T-cell (primary cell): ENCODE data around the gene RAB43. TPM values are rescaled to one million over a fixed set of nuclear protein-coding genes. Genes with fewer than 3 reads are reported as not detected.

Experiments used
- ATAC-seq, 4 experiments: fragments of 200-7000 bp in 3 of 4; fragments of 150-1000 bp in 1 of 4; cut with Tn5 transposase; replicated peaks in 1 of 4; 1 replicate in 3 of 4; 2 replicates in 1 of 4; pipeline ENCODE4 v1.10.0; 2021; ENCODE audit warnings: moderate library complexity in 3 of 4, mild to moderate bottlenecking in 2 of 4, moderate number of reproducible peaks in 1 of 4
- CTCF ChIA-PET, 2 donors: fragments of 300-600 bp; sonication (Branson Sonifier 250); formaldehyde crosslinking; loops; one replicate each; lab custom pipeline; 2022; ENCODE audit warnings: antibody characterized with exemption in 2 of 2; lab: Charles Lee
- POLR2A ChIA-PET, 2 donors: fragments of 300-600 bp; sonication (Branson Sonifier 250); formaldehyde crosslinking; loops; one replicate each; lab custom pipeline; 2022; ENCODE audit warnings: antibody characterized with exemption in 2 of 2; lab: Charles Lee
- DNase-seq, 35 experiments: peaks; one replicate each; pipeline versions ENCODE4 v3.0.0 to v3.0.0-alpha.2; 2013 to 2023
- H3K27ac ChIP-seq: one replicate; pipeline ENCODE4 v1.5.1; 2013; ENCODE audit warnings: low read length
- H3K27me3 ChIP-seq, 2 experiments: replicated peaks in 1 of 2; 1 replicate in 1 of 2; 2 replicates in 1 of 2; pipeline versions ENCODE4 v1.6.1 to v1.7.0; 2013; ENCODE audit warnings: low read length in 1 of 2, mixed read lengths in 1 of 2; ENCODE audit not compliant: control insufficient read depth in 2 of 2, insufficient read depth in 2 of 2; ENCODE audit errors: extremely low read depth in 1 of 2
- H3K36me3 ChIP-seq, 2 donors: 1 replicate in 1 of 2; 2 replicates in 1 of 2; pipeline versions ENCODE4 v1.6.1 to v1.7.0; 2013; ENCODE audit warnings: low read length in 1 of 2; ENCODE audit not compliant: control insufficient read depth in 2 of 2, insufficient read depth in 1 of 2; ENCODE audit errors: extremely low read depth in 1 of 2
- H3K4me1 ChIP-seq, 2 experiments: 1 replicate in 1 of 2; 2 replicates in 1 of 2; pipeline versions ENCODE4 v1.6.1 to v1.7.0; 2013; ENCODE audit warnings: low read length in 2 of 2, mixed read lengths in 1 of 2; ENCODE audit not compliant: insufficient read depth in 2 of 2, control insufficient read depth in 1 of 2; ENCODE audit errors: extremely low read depth in 1 of 2
- H3K4me3 ChIP-seq, 2 donors: 1 replicate in 1 of 2; 2 replicates in 1 of 2; pipeline versions ENCODE4 v1.5.1 to v1.7.0; 2013; ENCODE audit warnings: mild to moderate bottlenecking in 2 of 2, low read length in 1 of 2, moderate library complexity in 1 of 2; ENCODE audit not compliant: control insufficient read depth in 1 of 2; ENCODE audit errors: extremely low read depth in 1 of 2
- H3K9me3 ChIP-seq: 2 replicates; pipeline ENCODE4 v1.7.0; 2013
- H3K27ac Mint-ChIP-seq, 2 donors: one replicate each; pipeline ENCODE4 v1.8.0; 2020 to 2021; ENCODE audit warnings: mild to moderate bottlenecking in 2 of 2, mixed read lengths in 2 of 2
- H3K27me3 Mint-ChIP-seq, 2 donors: one replicate each; pipeline ENCODE4 v1.8.0; 2021 to 2022; ENCODE audit warnings: mixed read lengths in 2 of 2
- H3K36me3 Mint-ChIP-seq: one replicate; pipeline ENCODE4 v1.8.0; 2021; ENCODE audit warnings: mixed read lengths
- H3K4me1 Mint-ChIP-seq, 3 donors: one replicate each; pipeline ENCODE4 v1.8.0; 2020 to 2022; ENCODE audit warnings: mixed read lengths in 3 of 3, mild to moderate bottlenecking in 1 of 3
- H3K4me3 Mint-ChIP-seq, 3 donors: one replicate each; pipeline ENCODE4 v1.8.0; 2020 to 2022; ENCODE audit warnings: mild to moderate bottlenecking in 3 of 3, mixed read lengths in 3 of 3, moderate library complexity in 3 of 3
- H3K9me3 Mint-ChIP-seq, 3 donors: one replicate each; pipeline ENCODE4 v1.8.0; 2020 to 2022; ENCODE audit warnings: mixed read lengths in 3 of 3
- WGBS: methylation state at CpG from one replicate; pipeline ENCODE4 v1.1.5; 2013; ENCODE audit warnings: missing lambda C conversion rate; ENCODE audit not compliant: insufficient coverage; 5-methylcytosine and 5-hydroxymethylcytosine counted together
- total RNA-seq, 35 experiments: library from RNA in 6 of 35; stranded (reverse) in 6 of 35; fragments of 120-200 nt in 1 of 35; gene quantifications; one replicate each; pipeline versions ENCODE4 v1.2.1 to v1.2.4 and lab custom pipeline; 2013 to 2026

RAB43 gene
- total RNA-seq, 5 donors from 2014 or later (not counting 1 experiment from before 2014, with no cell fraction given): 53.8 to 96.9 (median 77.6) TPM

GRCh38 chr3:129063091-129063640, 58.4 kb downstream of the RAB43 start:
- no peak for ATAC-seq
- H3K36me3 ChIP-seq: no peaks in the 10 kb centered on the region
- Mint-ChIP-seq H3K9me3 (no peaks in the 10 kb centered on the region), H3K4me1 (peaks cover 0 to 12% (median 10%) of the 10 kb centered on the region in 3 donors), H3K27me3 (no peaks in the 10 kb centered on the region), H3K27ac (no peak overlapping the region), H3K36me3 (no peaks in the 10 kb centered on the region), H3K4me3 (no peak overlapping the region)
- 86% methylated on average over 8 of the region's 10 CpGs for WGBS
- ChIA-PET POLR2A (no interaction called here), CTCF (no interaction called here)
- no peak for DNase-seq
- peaks cover 0 to 7% of the 10 kb centered on the region in 2 experiments for H3K4me1 ChIP-seq
- no peaks in the 10 kb centered on the region for H3K9me3 ChIP-seq
- peaks cover 0 to 11% of the 10 kb centered on the region in 2 experiments for H3K27me3 ChIP-seq
- no peak overlapping the region for H3K4me3 ChIP-seq
- no peak overlapping the region for H3K27ac ChIP-seq

- CTCF ChIA-PET: no interaction called here
- ATAC-seq (no peak), DNase-seq (no peak)
- Histone ChIP-seq H3K9me3 (no peaks in the 10 kb centered on the region), H3K4me1 (peaks cover 0 to 5% of the 10 kb centered on the region in 2 experiments), H3K27ac (no peak overlapping the region), H3K4me3 (no peak overlapping the region), H3K36me3 (no peaks in the 10 kb centered on the region), H3K27me3 (peaks cover 0 to 11% of the 10 kb centered on the region in 2 experiments)
- Mint-ChIP-seq H3K9me3 (no peaks in the 10 kb centered on the region), H3K4me3 (no peak overlapping the region), H3K36me3 (no peaks in the 10 kb centered on the region), H3K27ac (no peak overlapping the region), H3K27me3 (no peaks in the 10 kb centered on the region), H3K4me1 (peaks cover 0 to 12% (median 4%) of the 10 kb centered on the region in 3 donors)
- POLR2A ChIA-PET: no interaction called here
- 96% methylated on average over 19 of the region's 32 CpGs for WGBS
Measured at GRCh38 chr3:129061888-129062834, 59.4 kb downstream of the RAB43 start.

- Histone ChIP-seq H3K9me3 (no peaks in the 10 kb centered on the region), H3K36me3 (no peaks in the 10 kb centered on the region), H3K4me3 (no peak overlapping the region), H3K4me1 (peaks cover 0 to 5% of the 10 kb centered on the region in 2 experiments), H3K27me3 (peaks cover 0 to 11% of the 10 kb centered on the region in 2 experiments), H3K27ac (no peak overlapping the region)
- no peaks in the 10 kb centered on the region for H3K9me3 Mint-ChIP-seq
- POLR2A ChIA-PET: no interaction called here
- no peaks in the 10 kb centered on the region for H3K36me3 Mint-ChIP-seq
- H3K27me3 Mint-ChIP-seq: no peaks in the 10 kb centered on the region
- CTCF ChIA-PET: no interaction called here
- H3K27ac Mint-ChIP-seq: no peak overlapping the region
- DNase-seq (no peak), ATAC-seq (no peak)
- 85% methylated on average over 14 of the region's 19 CpGs for WGBS
- H3K4me3 Mint-ChIP-seq: no peak overlapping the region
- peaks cover 0 to 14% (median 4%) of the 10 kb centered on the region in 3 donors for H3K4me1 Mint-ChIP-seq
Measured at GRCh38 chr3:129061023-129061887, 60.3 kb downstream of the RAB43 start.

- Mint-ChIP-seq H3K4me3 (no peak within 1 kb of the TSS), H3K36me3 (no peaks in the 10 kb centered on the region), H3K9me3 (no peaks in the 10 kb centered on the region), H3K27me3 (no peaks in the 10 kb centered on the region), H3K4me1 (peaks cover 0 to 14% (median 4%) of the 10 kb centered on the region in 3 donors), H3K27ac (no peak within 1 kb of the TSS)
- 84% methylated on average over 11 of the region's 13 CpGs for WGBS
- Histone ChIP-seq H3K4me3 (no peak within 1 kb of the TSS), H3K36me3 (no peaks in the 10 kb centered on the region), H3K9me3 (no peaks in the 10 kb centered on the region), H3K27me3 (peaks cover 0 to 11% of the 10 kb centered on the region in 2 experiments), H3K27ac (no peak within 1 kb of the TSS), H3K4me1 (peaks cover 0 to 5% of the 10 kb centered on the region in 2 experiments)
- CTCF ChIA-PET: no interaction called here
- no peak for ATAC-seq
- no peak for DNase-seq
- POLR2A ChIA-PET: no interaction called here
Measured at GRCh38 chr3:129060276-129061022, 61.2 kb downstream of the RAB43 start, which contains the start of gene GP9. GP9 (plus strand) TSS chr3:129060779; CDS start chr3:129061740, 961 bp downstream.

- Mint-ChIP-seq H3K27ac (no peak overlapping the region), H3K9me3 (no peaks in the 10 kb centered on the region), H3K4me1 (peaks cover 0 to 14% (median 6%) of the 10 kb centered on the region in 3 donors), H3K36me3 (no peaks in the 10 kb centered on the region), H3K4me3 (no peak overlapping the region), H3K27me3 (no peaks in the 10 kb centered on the region)
- peaks cover 0 to 11% of the 10 kb centered on the region in 2 experiments for H3K27me3 ChIP-seq
- no peaks in the 10 kb centered on the region for H3K9me3 ChIP-seq
- ChIA-PET POLR2A (interaction anchor here in 1 of 2 donors (0.5 kb wide), 1 partner anchor 98 kb away, joined by 3 read pairs; no protein-coding TSS in a partner anchor), CTCF (no interaction called here)
- no peak for ATAC-seq
- whole genome bisulfite sequencing: 94% methylated on average over 8 of the region's 11 CpGs
- no peaks in the 10 kb centered on the region for H3K36me3 ChIP-seq
- H3K4me1 ChIP-seq: peaks cover 0 to 5% of the 10 kb centered on the region in 2 experiments
- no peak overlapping the region for H3K4me3 ChIP-seq
- no peak overlapping the region for H3K27ac ChIP-seq
- no peak for DNase-seq
Measured at GRCh38 chr3:129059311-129059958, 62.2 kb downstream of the RAB43 start.
